IPS-18a (cell line): ENCODE data around the gene CEP250.

Experiments used
- H3K27ac ChIP-seq: one replicate; pipeline ENCODE4 v1.5.1; 2013; ENCODE audit warnings: low read length
- H3K27me3 ChIP-seq: one replicate; pipeline ENCODE4 v1.6.1; 2013; ENCODE audit warnings: mild to moderate bottlenecking, low read length; ENCODE audit not compliant: control insufficient read depth, insufficient read depth
- H3K36me3 ChIP-seq: one replicate; pipeline ENCODE4 v1.6.1; 2013; ENCODE audit warnings: low read depth, low read length; ENCODE audit not compliant: control insufficient read depth
- H3K4me1 ChIP-seq: one replicate; pipeline ENCODE4 v1.6.1; 2013; ENCODE audit warnings: low read depth, low read length; ENCODE audit not compliant: control insufficient read depth
- H3K4me3 ChIP-seq: one replicate; pipeline ENCODE4 v1.5.1; 2013; ENCODE audit warnings: low read length
- H3K9ac ChIP-seq: one replicate; pipeline ENCODE4 v1.6.1; 2013; ENCODE audit warnings: mild to moderate bottlenecking, low read length, moderate library complexity
- H3K9me3 ChIP-seq: one replicate; pipeline ENCODE4 v1.6.1; 2013; ENCODE audit warnings: low read depth, low read length; ENCODE audit not compliant: control insufficient read depth

The CEP250 gene

GRCh38 chr20:35458388-35458787 is 3.0 kb downstream of the CEP250 start:
- Histone ChIP-seq H3K9ac (no peak overlapping the region), H3K4me1 (peaks cover 5% of the 10 kb centered on the region), H3K36me3 (peaks cover 15% of the 10 kb centered on the region), H3K9me3 (no peaks in the 10 kb centered on the region), H3K27me3 (no peaks in the 10 kb centered on the region), H3K4me3 (no peak overlapping the region), H3K27ac (no peak overlapping the region)

DNA sequence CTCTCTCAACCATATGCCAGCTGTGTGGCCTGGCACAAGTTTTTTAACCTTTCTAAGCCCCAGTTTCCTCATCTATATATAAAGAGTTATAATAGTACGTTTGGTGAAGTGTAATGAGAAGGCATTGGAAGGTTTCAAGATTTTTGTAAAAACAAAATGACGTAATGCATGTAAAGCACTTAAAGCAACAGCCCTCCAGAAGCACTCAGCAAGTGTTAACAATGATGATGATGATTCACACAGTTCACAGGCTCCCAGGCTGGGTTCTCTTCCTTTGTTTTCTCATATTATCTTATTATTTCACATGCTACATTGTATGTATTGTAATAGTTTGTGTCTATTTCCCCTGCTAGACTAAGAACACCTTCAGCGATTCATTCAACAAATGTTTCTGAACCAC is 6.2 kb downstream of the CEP250 start:
- H3K36me3 ChIP-seq = peaks cover 29% of the 10 kb centered on the region
- no peaks in the 10 kb centered on the region for H3K4me1 ChIP-seq
- H3K4me3 ChIP-seq = no peak overlapping the region
- H3K9me3 ChIP-seq = no peaks in the 10 kb centered on the region
- H3K27me3 ChIP-seq = no peaks in the 10 kb centered on the region
- H3K9ac ChIP-seq = no peak overlapping the region
- H3K27ac ChIP-seq = no peak overlapping the region

GRCh38 chr20:35462351-35462750 is 7.0 kb downstream of the CEP250 start:
- Histone ChIP-seq H3K9me3 (no peaks in the 10 kb centered on the region), H3K4me3 (no peak overlapping the region), H3K9ac (no peak overlapping the region), H3K27ac (no peak overlapping the region), H3K27me3 (no peaks in the 10 kb centered on the region), H3K36me3 (peaks cover 34% of the 10 kb centered on the region), H3K4me1 (no peaks in the 10 kb centered on the region)

DNA sequence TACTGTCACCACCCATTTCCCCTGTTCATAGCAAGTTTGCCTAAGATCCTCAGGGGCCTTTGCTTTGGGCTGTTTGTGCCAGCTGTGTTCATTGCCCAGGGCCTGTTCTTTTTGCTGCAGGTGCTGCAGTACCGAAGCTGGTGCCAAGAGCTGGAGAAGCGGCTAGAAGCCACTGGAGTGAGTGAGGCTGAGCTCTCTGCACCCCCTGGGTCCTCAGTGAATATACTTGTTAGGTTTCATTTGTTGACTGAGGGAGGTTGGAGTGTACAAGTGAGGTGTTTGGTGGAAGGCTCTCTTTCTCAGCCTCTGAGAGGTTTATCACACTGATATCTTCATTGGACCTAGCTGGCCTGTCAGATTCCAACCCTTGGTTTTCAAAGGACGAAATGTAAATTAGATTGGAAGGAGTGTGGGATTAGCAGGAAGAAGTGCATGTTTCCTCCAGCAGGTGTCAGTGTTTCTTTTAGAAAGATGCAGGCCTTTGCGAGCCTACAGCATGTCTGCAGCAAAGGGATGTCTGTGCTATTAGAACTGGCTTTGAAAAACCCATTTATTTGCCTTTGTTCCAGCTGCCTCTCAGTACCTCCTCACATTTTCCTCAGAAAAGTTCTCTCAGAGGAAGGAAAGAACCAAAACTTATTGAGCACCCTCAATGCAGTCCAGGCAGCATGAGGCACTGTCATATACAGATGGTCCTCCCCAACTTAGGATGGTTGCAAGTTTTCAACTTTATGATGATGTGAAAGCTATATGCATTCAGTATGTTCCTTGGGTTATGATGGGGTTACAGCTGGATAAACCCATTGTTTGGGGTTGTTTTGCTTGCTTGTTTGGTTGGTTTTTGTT is 8.3 kb downstream of the CEP250 start:
- Histone ChIP-seq H3K4me3 (no peak overlapping the region), H3K4me1 (no peaks in the 10 kb centered on the region), H3K9me3 (no peaks in the 10 kb centered on the region), H3K9ac (no peak overlapping the region), H3K27ac (no peak overlapping the region), H3K36me3 (peaks cover 44% of the 10 kb centered on the region), H3K27me3 (no peaks in the 10 kb centered on the region)

DNA sequence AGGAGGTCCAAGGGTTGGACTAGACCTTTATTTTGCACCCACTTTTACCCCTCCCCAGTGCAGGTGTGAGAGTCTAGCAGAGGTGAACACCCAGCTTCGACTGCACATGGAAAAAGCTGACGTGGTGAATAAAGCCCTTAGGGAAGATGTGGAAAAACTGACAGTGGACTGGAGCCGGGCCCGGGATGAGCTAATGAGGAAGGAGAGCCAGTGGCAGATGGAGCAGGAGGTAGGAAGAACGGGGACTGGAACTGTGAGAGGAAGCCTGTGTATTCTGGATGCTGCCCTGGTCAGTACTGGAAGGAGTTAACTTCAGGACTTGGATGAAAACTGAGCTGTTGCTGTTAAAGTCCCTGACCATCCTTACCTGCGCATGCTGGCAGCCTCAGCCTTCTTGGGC is 10.6 kb downstream of the CEP250 start:
- Histone ChIP-seq H3K27me3 (no peaks in the 10 kb centered on the region), H3K4me1 (no peaks in the 10 kb centered on the region), H3K9ac (no peak overlapping the region), H3K4me3 (no peak overlapping the region), H3K27ac (no peak overlapping the region), H3K36me3 (peaks cover 48% of the 10 kb centered on the region), H3K9me3 (no peaks in the 10 kb centered on the region)

GRCh38 chr20:35466856-35467255 is 11.5 kb downstream of the CEP250 start:
- H3K9ac ChIP-seq = no peak overlapping the region
- H3K27ac ChIP-seq = no peak overlapping the region
- peaks cover 52% of the 10 kb centered on the region for H3K36me3 ChIP-seq
- H3K27me3 ChIP-seq = no peaks in the 10 kb centered on the region
- H3K4me3 ChIP-seq = no peak overlapping the region
- H3K9me3 ChIP-seq = no peaks in the 10 kb centered on the region
- H3K4me1 ChIP-seq = no peaks in the 10 kb centered on the region

DNA sequence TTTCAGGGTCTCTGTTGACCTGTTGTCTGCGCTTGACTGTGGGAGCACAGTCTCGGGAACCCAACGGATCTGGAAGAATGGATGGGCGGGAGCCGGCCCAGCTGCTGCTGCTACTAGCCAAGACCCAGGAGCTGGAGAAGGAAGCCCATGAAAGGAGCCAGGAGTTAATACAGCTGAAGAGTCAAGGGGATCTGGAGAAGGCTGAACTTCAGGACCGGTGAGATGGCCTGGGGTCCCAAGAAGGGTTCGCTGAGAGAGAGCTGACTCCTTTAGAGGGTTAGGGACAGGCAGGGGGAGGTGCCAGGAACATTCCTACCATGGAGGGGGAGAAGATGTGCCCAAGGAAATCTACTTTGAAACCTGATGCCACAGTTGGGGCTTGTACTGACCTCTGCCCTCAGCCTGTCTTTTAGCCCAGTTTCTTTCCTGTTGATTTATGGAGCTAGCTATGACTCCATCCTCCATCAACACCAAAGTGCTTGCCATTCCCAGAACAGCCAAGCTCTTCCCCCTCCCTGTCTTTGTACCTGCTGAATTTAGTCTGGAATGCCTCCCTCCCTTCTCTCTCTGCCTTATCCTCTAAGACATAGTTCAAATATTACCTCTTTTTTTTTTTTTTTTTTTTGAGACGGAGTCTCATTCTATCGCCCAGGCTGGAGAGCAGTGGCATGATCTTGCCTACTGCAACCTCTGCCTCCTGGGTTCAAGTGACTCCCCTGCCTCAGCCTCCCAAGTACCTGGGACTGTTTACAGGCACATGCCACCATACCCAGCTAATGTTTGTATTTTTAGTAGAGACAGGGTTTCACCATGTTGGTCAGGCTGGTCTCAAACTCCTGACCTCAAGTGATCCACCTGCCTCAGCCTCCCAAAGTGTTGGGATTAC is 12.2 kb downstream of the CEP250 start:
- Histone ChIP-seq H3K4me1 (no peaks in the 10 kb centered on the region), H3K9ac (no peak overlapping the region), H3K27ac (no peak overlapping the region), H3K4me3 (no peak overlapping the region), H3K36me3 (peaks cover 52% of the 10 kb centered on the region), H3K9me3 (no peaks in the 10 kb centered on the region), H3K27me3 (no peaks in the 10 kb centered on the region)

DNA sequence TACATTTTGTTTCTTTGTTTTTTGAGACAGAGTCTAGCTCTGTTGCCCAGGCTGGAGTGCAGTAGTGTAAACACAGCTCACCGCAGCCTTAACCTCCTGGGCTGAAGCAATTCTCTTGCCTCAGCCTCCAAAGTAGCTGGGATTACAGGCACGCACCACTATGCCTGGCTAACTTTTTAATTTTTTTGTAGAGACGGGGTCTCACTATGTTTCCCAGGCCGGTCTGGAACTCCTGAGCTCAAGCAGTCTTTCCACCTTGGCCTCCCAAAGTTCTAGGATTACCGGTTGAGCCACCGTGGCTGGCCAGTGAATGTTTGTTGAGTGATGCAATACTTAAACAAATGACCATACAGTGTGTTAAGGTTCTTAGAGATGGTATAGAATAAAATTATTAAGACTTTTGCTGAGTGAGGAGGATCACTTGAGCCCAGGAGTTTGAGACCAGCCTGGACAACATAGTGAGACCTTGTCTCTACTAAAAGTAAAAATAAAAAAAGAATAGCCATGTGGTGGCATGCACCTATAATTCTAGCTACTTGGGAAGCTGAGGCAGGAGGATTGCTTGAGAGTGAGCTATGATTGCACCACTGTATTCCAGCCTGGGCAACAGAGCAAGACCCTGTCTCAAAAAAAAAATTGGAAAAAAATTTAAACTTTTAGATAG is 13.4 kb downstream of the CEP250 start:
- no peak overlapping the region for H3K27ac ChIP-seq
- no peaks in the 10 kb centered on the region for H3K27me3 ChIP-seq
- no peak overlapping the region for H3K9ac ChIP-seq
- no peaks in the 10 kb centered on the region for H3K4me1 ChIP-seq
- H3K4me3 ChIP-seq = no peak overlapping the region
- peaks cover 64% of the 10 kb centered on the region for H3K36me3 ChIP-seq
- H3K9me3 ChIP-seq = no peaks in the 10 kb centered on the region

DNA sequence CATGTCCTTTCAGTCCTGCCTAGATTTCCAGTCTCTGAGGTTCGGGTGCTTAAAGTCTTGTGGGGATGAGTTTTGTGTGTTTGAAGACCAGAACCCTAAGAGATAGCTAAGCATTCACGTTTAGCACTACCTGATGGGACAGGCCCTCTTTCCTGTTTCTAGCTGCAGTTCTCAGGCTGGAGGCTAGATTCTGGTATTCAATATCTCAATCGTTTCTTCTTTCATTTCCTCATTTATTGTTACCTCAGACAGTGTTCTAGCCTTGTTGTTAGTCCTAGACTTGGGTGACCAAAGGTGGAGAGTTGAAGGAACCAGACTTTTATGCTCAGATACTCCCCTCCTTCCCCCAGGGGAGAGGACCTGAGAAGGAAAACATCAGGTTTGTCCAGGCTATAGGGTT is 16.8 kb downstream of the CEP250 start:
- H3K4me3 ChIP-seq = no peak overlapping the region
- H3K27ac ChIP-seq = no peak overlapping the region
- H3K4me1 ChIP-seq = no peaks in the 10 kb centered on the region
- peaks cover 75% of the 10 kb centered on the region for H3K36me3 ChIP-seq
- H3K27me3 ChIP-seq = no peaks in the 10 kb centered on the region
- H3K9ac ChIP-seq = no peak overlapping the region
- no peaks in the 10 kb centered on the region for H3K9me3 ChIP-seq

- no peak overlapping the region for H3K9ac ChIP-seq
- no peaks in the 10 kb centered on the region for H3K4me1 ChIP-seq
- H3K36me3 ChIP-seq = peaks cover 77% of the 10 kb centered on the region
- no peak overlapping the region for H3K4me3 ChIP-seq
- H3K27ac ChIP-seq = no peak overlapping the region
- H3K27me3 ChIP-seq = no peaks in the 10 kb centered on the region
- H3K9me3 ChIP-seq = no peaks in the 10 kb centered on the region
These were observed 18.3 kb downstream of the CEP250 start for GRCh38 chr20:35473684-35474083.

DNA sequence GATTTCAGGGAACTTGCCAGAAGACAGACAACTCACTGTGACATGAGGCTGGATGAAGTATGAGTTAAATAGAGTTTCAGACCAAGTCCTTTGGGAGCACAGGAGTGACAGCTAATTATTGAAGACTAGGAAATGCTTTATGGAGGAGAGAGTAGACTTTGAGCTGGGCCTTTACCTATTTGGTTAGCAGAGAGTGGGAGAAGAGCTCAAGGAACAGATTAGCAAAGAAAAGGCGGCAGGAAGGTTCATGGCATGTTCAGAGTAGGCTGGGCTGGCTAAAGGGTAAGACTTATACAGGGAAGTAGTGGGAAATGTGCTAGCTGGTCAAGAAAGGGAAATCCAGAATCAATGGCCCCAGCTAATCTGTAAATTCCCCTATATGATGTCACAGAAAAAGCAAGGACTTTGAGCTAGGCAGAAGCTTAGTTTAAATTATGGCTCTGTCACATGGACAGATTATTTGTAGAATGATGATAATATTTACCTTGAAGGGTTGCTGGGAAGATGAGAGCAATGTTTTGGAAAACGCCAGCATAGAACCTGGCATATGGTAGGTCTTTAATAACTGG is 19.0 kb downstream of the CEP250 start:
- peaks cover 81% of the 10 kb centered on the region for H3K36me3 ChIP-seq

More for the DNA sequence above, 19.0 kb downstream of the CEP250 start:
- Histone ChIP-seq H3K9ac (no peak overlapping the region), H3K9me3 (no peaks in the 10 kb centered on the region), H3K4me1 (no peaks in the 10 kb centered on the region), H3K4me3 (no peak overlapping the region), H3K27ac (no peak overlapping the region), H3K27me3 (no peaks in the 10 kb centered on the region)
